Liver (tissue), 9 donors: Measurements from ENCODE around the gene ANXA11. TPM values are rescaled to one million over a fixed set of nuclear protein-coding genes. Genes with fewer than 3 reads are reported as not detected.

Source experiments
- DNase-seq: peaks from one replicate; pipeline ENCODE4 v3.0.0-alpha.2; 2017; ENCODE audit warnings: low spot score
- H3K27ac ChIP-seq, 2 donors: one replicate each; pipeline ENCODE4 v1.7.0; 2013; ENCODE audit warnings: inconsistent platforms in 2 of 2, low read length in 2 of 2, control low read depth in 1 of 2, low read depth in 1 of 2, mild to moderate bottlenecking in 1 of 2
- H3K27me3 ChIP-seq, 4 donors: one replicate each; pipeline versions ENCODE4 v1.6.1 to v1.7.0; 2013; ENCODE audit warnings: low read length in 3 of 4, inconsistent platforms in 1 of 4, mild to moderate bottlenecking in 1 of 4, moderate library complexity in 1 of 4; ENCODE audit not compliant: control insufficient read depth in 4 of 4, insufficient read depth in 4 of 4
- H3K36me3 ChIP-seq, 4 donors: one replicate each; pipeline versions ENCODE4 v1.6.1 to v1.7.0; 2013; ENCODE audit warnings: low read length in 3 of 4, mild to moderate bottlenecking in 3 of 4, low read depth in 1 of 4, moderate library complexity in 1 of 4; ENCODE audit not compliant: control insufficient read depth in 4 of 4, insufficient read depth in 3 of 4
- H3K4me1 ChIP-seq, 4 donors: one replicate each; pipeline versions ENCODE4 v1.6.1 to v1.7.0; 2013; ENCODE audit warnings: low read length in 3 of 4, mild to moderate bottlenecking in 3 of 4, moderate library complexity in 1 of 4; ENCODE audit not compliant: control insufficient read depth in 4 of 4, insufficient read depth in 4 of 4
- H3K4me3 ChIP-seq, 3 donors: one replicate each; pipeline versions ENCODE4 v1.6.1 to v1.7.0; 2013; ENCODE audit warnings: low read length in 3 of 3, control low read depth in 1 of 3, low read depth in 1 of 3, mild to moderate bottlenecking in 1 of 3
- H3K9ac ChIP-seq, 2 donors: one replicate each; pipeline ENCODE4 v1.7.0; 2013; ENCODE audit warnings: low read length in 2 of 2, mild to moderate bottlenecking in 2 of 2, moderate library complexity in 2 of 2, control low read depth in 1 of 2, low read depth in 1 of 2
- H3K9me3 ChIP-seq, 4 donors: one replicate each; pipeline versions ENCODE4 v1.6.1 to v1.7.0; 2013; ENCODE audit warnings: low read length in 3 of 4; ENCODE audit not compliant: control insufficient read depth in 4 of 4
- ATF3 ChIP-seq: IDR thresholded peaks from 2 replicates; pipeline ENCODE4 v1.6.1; 2016; ENCODE audit warnings: antibody characterized with exemption
- CTCF ChIP-seq: fragments of 150-350 bp; IDR thresholded peaks from 2 replicates; pipeline ENCODE4 v1.5.1; 2017; ENCODE audit warnings: improper control_type of control experiment, low read depth, low read length; ENCODE audit not compliant: missing input control
- EGR1 ChIP-seq, 2 donors: IDR thresholded peaks; 2 replicates each; pipeline ENCODE4 v1.6.1; 2016 to 2018; ENCODE audit warnings: antibody characterized with exemption in 2 of 2, low read depth in 2 of 2
- FOXA1 ChIP-seq: IDR thresholded peaks from 2 replicates; pipeline ENCODE4 v1.6.1; 2016; ENCODE audit warnings: antibody characterized with exemption
- FOXA2 ChIP-seq: IDR thresholded peaks from 2 replicates; pipeline ENCODE4 v1.6.1; 2016; ENCODE audit warnings: antibody characterized with exemption
- HNF4A ChIP-seq, 2 donors: conservative IDR thresholded peaks; 2 replicates each; pipeline ENCODE4 v1.6.1; 2016; ENCODE audit warnings: antibody characterized with exemption in 2 of 2, mild to moderate bottlenecking in 2 of 2
- HNF4G ChIP-seq: IDR thresholded peaks from 2 replicates; pipeline ENCODE4 v1.6.1; 2016; ENCODE audit warnings: antibody characterized with exemption
- NR2F2 ChIP-seq: IDR thresholded peaks from 2 replicates; pipeline ENCODE4 v1.6.1; 2016; ENCODE audit warnings: antibody characterized with exemption
- REST ChIP-seq: IDR thresholded peaks from 2 replicates; pipeline ENCODE4 v1.6.1; 2016; ENCODE audit warnings: antibody characterized with exemption, mild to moderate bottlenecking
- RXRA ChIP-seq, 2 donors: IDR thresholded peaks; 2 replicates each; pipeline ENCODE4 v1.6.1; 2017 to 2018; ENCODE audit warnings: antibody characterized with exemption in 2 of 2, mild to moderate bottlenecking in 1 of 2
- SP1 ChIP-seq: IDR thresholded peaks from 2 replicates; pipeline ENCODE4 v1.6.1; 2018; ENCODE audit warnings: antibody characterized with exemption, mild to moderate bottlenecking
- TAF1 ChIP-seq: conservative IDR thresholded peaks from 2 replicates; pipeline ENCODE4 v1.6.1; 2016; ENCODE audit warnings: antibody characterized with exemption, mild to moderate bottlenecking
- ZBTB33 ChIP-seq: IDR thresholded peaks from 2 replicates; pipeline ENCODE4 v1.6.1; 2016; ENCODE audit warnings: antibody characterized with exemption
- WGBS: extraction: QIAGEN DNeasy Blood & Tissue Kit; methylation state at CpG from one replicate; pipeline ENCODE4 v1.1.7; 2013; 5-methylcytosine and 5-hydroxymethylcytosine counted together
- polyA plus RNA-seq, 2 donors: library from polyadenylated mRNA; stranded (reverse) in 1 of 2; unstranded in 1 of 2; fragments of 200-250 nt in 1 of 2; fragments of >200 nt in 1 of 2; fragmentation: Nextera tagmentation in 1 of 2; extraction: Ambion mirVana in 1 of 2; gene quantifications; one replicate each; pipeline versions ENCODE4 v1.2.1 to v1.2.3, GENCODE V29; 2013 to 2015
- total RNA-seq, 2 donors: library from RNA; depleted of rRNA; stranded (reverse); fragments of >200 nt; gene quantifications; one replicate each; pipeline ENCODE4 v1.2.3, GENCODE V29; 2014
- donor health status: healthy.
- donor health status: healthy.
- donor health status: healthy.
- donor health status: healthy.
- donor health status: healthy.

The ANXA11 gene
- total and polyA plus RNA-seq, 4 donors = 14.0 to 40.4 (median 24.8) TPM

- TF ChIP-seq CTCF (no peak), RXRA (IDR thresholded peaks at IDR 0.05) (no peak), NR2F2 (no peak), HNF4A (conservative IDR thresholded peaks at IDR 0.05) (no peak), ATF3 (no peak), FOXA1 (no peak)
These were observed 18.3 kb downstream of the ANXA11 start (continued) for GRCh38 chr10:80187060-80187459.

- H3K4me3 ChIP-seq = no peak overlapping the region
- WGBS = 89% methylated on average over 13 of the region's 13 CpGs
- TF ChIP-seq RXRA (IDR thresholded peaks at IDR 0.05) (no peak), REST (no peak), SP1 (no peak)
- H3K9me3 ChIP-seq = no peaks in the 10 kb centered on the region
- H3K36me3 ChIP-seq = no peaks in the 10 kb centered on the region
- no peak overlapping the region for H3K27ac ChIP-seq
- DNase-seq = no peak
- H3K9ac ChIP-seq = no peak overlapping the region
- peaks cover 2 to 7% (median 5%) of the 10 kb centered on the region in 4 donors for H3K4me1 ChIP-seq
- no peaks in the 10 kb centered on the region for H3K27me3 ChIP-seq
These were observed 18.8 kb downstream of the ANXA11 start for GRCh38 chr10:80186364-80187012.

GRCh38 chr10:80185578-80186299 is 19.6 kb downstream of the ANXA11 start:
- WGBS = 88% methylated on average over 5 of the region's 5 CpGs
- H3K4me1 ChIP-seq = peaks cover 2 to 7% (median 5%) of the 10 kb centered on the region in 4 donors
- no peaks in the 10 kb centered on the region for H3K9me3 ChIP-seq
- H3K36me3 ChIP-seq = no peaks in the 10 kb centered on the region
- no peaks in the 10 kb centered on the region for H3K27me3 ChIP-seq
- no peak overlapping the region for H3K9ac ChIP-seq
- no peak for DNase-seq
- H3K27ac ChIP-seq = no peak overlapping the region
- H3K4me3 ChIP-seq = no peak overlapping the region
- TF ChIP-seq ZBTB33 = no peak
- TF ChIP-seq CTCF = no peak
- TF ChIP-seq EGR1 (IDR thresholded peaks at IDR 0.05; ENCODE audit: low read depth in 2 of 2) = no peak
- TF ChIP-seq ATF3 = no peak
- TF ChIP-seq HNF4G = no peak
- no peak for TF ChIP-seq TAF1
- no peak for TF ChIP-seq FOXA1
- TF ChIP-seq SP1 = no peak
- no peak for TF ChIP-seq REST
- TF ChIP-seq FOXA2 = no peak
